Superior temporal gyrus (tissue), 1 donor: ENCODE data around the gene SLC25A3.
"Not testable (repeated sequence)": the region's sequence is repeated elsewhere in the genome, so short reads cannot be mapped to it uniquely, and the experiment has no call there.

Experiments used
- DNase-seq: peaks from one replicate; pipeline ENCODE4 v3.0.0-alpha.2; 2016; ENCODE audit errors: extremely low spot score

The SLC25A3 gene

GRCh38 chr12:98594050-98594835 is 757 bp downstream of the SLC25A3 start:
- peak; percentile 38 for DNase-seq

DNA sequence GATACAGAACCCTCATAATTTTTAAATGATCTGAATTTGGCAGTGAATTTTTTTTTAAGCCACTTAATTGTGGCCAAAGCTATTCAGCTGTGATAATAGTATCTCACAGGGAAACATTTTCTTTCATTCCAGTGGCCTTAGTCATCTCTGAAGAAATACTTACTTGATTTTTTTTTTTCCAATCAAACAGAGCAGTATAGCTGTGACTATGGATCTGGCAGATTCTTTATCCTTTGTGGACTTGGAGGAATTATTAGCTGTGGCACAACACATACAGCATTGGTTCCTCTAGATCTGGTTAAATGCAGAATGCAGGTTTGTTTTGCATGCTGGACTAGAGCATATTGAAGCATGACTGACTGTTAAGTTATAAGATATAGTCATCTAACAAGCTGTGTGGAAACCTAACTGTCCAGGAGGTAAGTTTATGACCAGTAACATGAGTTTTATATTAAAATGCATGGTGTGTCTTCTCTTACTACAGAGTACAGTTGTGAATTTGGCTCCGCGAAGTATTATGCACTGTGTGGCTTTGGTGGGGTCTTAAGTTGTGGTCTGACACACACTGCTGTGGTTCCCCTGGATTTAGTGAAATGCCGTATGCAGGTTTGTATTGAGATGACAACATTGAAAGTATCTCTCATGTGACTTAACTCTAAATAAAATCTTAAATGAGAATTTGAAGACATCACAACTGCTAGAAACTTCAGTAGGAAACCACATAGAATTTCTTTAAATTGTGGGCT is 1.9 kb downstream of the SLC25A3 start:
- DNase-seq, result peak; percentile 17

- not testable (repeated sequence) for DNase-seq
Measured at GRCh38 chr12:98597313-98597712, 3.8 kb downstream of the SLC25A3 start.

- no peak for DNase-seq
Measured at GRCh38 chr12:98601924-98602323, 8.4 kb downstream of the SLC25A3 start.

- DNase-seq, result no peak
Measured at GRCh38 chr12:98606359-98606988, 13.0 kb downstream of the SLC25A3 start.

GRCh38 chr12:98610596-98610995 is 17.1 kb downstream of the SLC25A3 start:
- DNase-seq, result no peak

DNA sequence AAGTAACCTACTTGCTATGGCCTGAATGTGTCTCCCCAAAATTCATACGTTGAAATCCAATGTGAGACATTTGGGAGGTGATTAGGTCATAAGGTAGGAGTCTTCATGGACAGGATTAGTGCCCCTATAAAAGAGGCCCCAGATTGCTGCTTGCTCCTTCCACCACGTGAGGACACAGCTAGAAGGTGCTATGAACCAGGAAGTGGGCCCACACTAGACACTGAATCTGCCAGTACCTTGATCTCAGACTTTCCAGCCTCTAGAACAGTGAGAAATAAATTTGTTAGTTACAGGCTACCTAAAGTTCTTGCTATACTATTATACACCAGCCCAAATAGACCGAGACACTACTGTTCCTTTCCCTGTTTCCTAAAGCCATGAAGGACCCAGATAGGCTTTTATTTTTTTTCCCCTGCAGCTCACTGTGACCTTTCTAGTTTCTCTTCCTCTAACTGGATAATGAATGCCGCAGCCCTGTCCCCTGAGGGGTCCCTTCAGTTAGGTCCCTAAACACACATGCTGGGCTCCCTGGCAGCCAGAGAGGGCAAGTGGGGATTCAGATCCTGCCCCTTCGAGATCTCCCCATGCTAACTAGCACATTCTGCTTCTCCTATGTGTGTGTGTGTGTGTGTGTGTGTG is 19.3 kb downstream of the SLC25A3 start:
- no peak for DNase-seq

DNA sequence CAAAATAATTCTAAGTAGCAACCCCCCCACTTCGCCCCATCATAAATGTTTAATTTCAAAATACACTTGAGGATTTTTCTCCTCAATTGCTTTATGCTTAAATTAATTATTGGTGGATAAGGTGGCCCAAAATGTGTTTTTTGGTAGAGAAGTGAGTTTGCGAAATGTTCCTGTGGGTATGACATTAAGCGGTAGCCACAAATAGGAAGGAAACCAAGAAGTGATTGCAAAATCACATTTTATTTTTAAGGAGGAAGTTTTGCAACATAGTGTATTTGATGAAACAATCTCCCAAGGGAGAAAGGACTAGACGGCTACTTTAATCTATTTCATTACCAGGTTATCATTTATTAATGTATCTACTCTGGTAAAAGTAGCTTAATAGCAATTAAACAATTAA is 25.5 kb downstream of the SLC25A3 start:
- DNase-seq, result peak; percentile 33

DNA sequence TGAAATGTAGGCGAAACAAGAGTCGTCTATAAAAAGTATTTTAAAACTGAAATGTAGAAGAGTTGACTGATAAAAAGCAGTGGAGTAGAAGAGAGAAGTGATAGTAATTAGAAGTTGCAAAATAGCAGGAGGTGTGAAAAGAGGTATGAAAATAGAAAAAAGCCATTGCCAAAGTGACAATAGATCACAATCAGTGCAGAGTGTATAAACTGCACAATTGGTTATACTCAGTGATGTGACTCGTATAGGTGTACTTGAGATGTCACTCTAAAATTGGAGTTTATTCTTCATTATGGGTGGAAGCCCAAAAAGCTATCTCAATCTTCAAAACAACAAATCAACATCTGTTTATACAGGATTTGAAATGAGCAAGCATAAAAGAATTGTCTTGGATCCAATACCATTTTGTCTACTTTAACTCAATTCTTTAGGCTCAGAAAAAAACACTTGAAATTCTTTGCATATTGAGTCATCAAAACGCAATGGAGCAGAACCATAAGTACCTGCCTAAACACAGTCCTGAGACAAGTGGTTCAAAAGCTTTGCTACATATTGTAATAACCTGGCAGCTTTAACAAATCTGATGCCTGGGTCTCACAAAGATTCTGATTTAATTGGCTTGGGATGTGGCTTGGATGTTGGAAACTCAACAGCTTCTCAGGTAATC is 42.3 kb downstream of the SLC25A3 start:
- no peak for DNase-seq

- DNase-seq, result no peak
Measured at GRCh38 chr12:98637068-98637467, 43.6 kb downstream of the SLC25A3 start.

DNA sequence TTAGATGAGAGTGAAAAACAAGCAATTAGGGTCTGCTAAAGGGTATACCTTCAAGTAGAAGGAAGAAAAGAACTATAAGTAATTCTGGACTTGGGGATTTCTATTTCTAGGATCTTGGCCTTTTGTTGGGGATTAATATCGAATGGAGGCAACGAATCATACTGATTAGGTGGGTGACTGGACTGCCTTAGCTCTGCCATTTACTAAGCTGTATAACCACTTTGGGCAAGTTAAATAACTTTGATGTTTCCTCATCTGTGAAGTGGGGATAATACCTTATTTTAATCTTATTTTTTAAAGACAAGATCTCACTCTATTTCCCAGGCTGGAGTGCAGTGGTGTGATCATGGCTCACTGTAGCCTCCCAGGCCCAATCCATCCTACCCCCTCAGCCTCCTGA is 44.5 kb downstream of the SLC25A3 start:
- DNase-seq, result no peak

DNA sequence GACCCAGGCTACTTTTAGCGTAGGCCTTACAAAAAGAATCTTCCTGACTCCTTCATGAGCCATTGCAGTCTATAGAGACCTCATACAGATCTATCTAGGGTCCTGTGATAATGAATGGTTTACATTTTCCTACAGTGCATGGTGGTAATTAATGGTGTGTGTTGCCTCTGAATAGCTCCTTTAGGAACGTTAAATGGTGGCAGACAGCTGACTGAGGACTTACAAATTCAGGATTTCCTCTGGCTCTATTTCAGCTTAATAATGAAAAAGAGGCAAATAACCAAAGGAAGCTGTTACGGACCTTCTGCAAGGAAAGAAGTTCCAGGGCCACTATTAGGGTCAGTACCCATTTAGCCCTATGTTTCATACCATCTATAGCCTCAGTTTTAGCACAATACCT is 46.0 kb downstream of the SLC25A3 start:
- no peak for DNase-seq

GRCh38 chr12:98642801-98643200 is 49.3 kb downstream of the SLC25A3 start:
- DNase-seq, result not testable (repeated sequence)

- DNase-seq, result no peak
Measured at GRCh38 chr12:98644433-98644711, 50.9 kb downstream of the SLC25A3 start.

- DNase-seq, result peak; percentile 95
Measured at GRCh38 chr12:98644712-98645571, 51.5 kb downstream of the SLC25A3 start, which contains the start of the genes APAF1 and IKBIP. APAF1 (plus strand) TSS chr12:98645290; CDS start chr12:98648360, 3,070 bp downstream. IKBIP (minus strand) TSS chr12:98644788; CDS start chr12:98644701, 87 bp downstream.

DNA sequence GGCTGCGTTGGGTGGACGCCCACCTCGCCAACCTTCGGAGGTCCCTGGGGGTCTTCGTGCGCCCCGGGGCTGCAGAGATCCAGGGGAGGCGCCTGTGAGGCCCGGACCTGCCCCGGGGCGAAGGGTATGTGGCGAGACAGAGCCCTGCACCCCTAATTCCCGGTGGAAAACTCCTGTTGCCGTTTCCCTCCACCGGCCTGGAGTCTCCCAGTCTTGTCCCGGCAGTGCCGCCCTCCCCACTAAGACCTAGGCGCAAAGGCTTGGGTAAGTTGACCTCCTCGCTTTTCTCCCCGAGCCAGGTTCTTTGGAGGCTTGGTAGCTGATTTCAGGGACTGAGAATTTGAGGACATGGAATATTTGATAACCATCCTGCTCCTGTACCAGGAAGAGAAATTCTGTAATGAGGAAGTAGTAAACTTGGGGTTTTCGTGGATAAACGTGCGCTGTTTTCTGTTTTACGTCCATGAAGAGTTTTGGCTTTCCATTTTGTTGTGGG is 52.1 kb downstream of the SLC25A3 start:
- peak; percentile 53 for DNase-seq

GRCh38 chr12:98646294-98647090 is 53.0 kb downstream of the SLC25A3 start:
- peak; percentile 30 for DNase-seq

- no peak for DNase-seq
Measured at GRCh38 chr12:98651328-98651727, 57.8 kb downstream of the SLC25A3 start.

GRCh38 chr12:98653866-98654493 is 60.5 kb downstream of the SLC25A3 start:
- peak; percentile 82 for DNase-seq
